Right lobe of liver (tissue), 6 donors: ENCODE measurements around the gene SPINT1. TPM values are rescaled to one million over a fixed set of nuclear protein-coding genes. Genes with fewer than 3 reads are reported as not detected.

Source experiments
- ATAC-seq, 4 donors: fragments of 200-7000 bp; cut with Tn5 transposase; one replicate each; pipeline ENCODE4 v1.9.1; 2020; ENCODE audit warnings: mild to moderate bottlenecking in 4 of 4, moderate library complexity in 4 of 4
- DNase-seq, 3 donors: peaks; one replicate each; pipeline ENCODE4 v3.0.0-alpha.2; 2020
- H3K27ac ChIP-seq, 3 donors: fragments of 200-600 bp; one replicate each; pipeline ENCODE4 v1.8.0; 2022
- H3K27me3 ChIP-seq, 2 donors: fragments of 200-600 bp; one replicate each; pipeline ENCODE4 v1.8.0; 2022
- H3K36me3 ChIP-seq, 4 donors: fragments of 200-600 bp; sonication (generic) in 1 of 4; one replicate each; pipeline versions ENCODE4 v1.5.1 to v1.8.0; 2017 to 2022; ENCODE audit warnings: control low read depth in 1 of 4
- H3K4me1 ChIP-seq, 4 donors: fragments of 200-600 bp; sonication (generic) in 1 of 4; one replicate each; pipeline versions ENCODE4 v1.5.1 to v1.8.0; 2017 to 2022; ENCODE audit warnings: control low read depth in 1 of 4
- H3K4me3 ChIP-seq, 3 donors: fragments of 200-600 bp; one replicate each; pipeline ENCODE4 v1.8.0; 2022
- H3K9me3 ChIP-seq, 4 donors: fragments of 200-600 bp; sonication (generic) in 1 of 4; one replicate each; pipeline versions ENCODE4 v1.5.1 to v1.8.0; 2017 to 2022; ENCODE audit warnings: control low read depth in 1 of 4
- CTCF ChIP-seq, 4 donors: fragments of 200-600 bp in 3 of 4; fragments of 450-650 bp in 1 of 4; IDR thresholded peaks; one replicate each; pipeline versions ENCODE4 v1.5.1 to v1.8.0; 2016 to 2022; ENCODE audit warnings: antibody characterized with exemption in 4 of 4, mild to moderate bottlenecking in 2 of 4
- POLR2A ChIP-seq: fragments of 450-650 bp; IDR thresholded peaks from one replicate; pipeline ENCODE4 v1.6.1; 2017; ENCODE audit warnings: antibody characterized with exemption, mild to moderate bottlenecking
- WGBS: methylation state at CpG from one replicate; pipeline ENCODE4 v1.1.6; 2018; ENCODE audit warnings: low coverage, low lambda C conversion rate; ENCODE audit not compliant: insufficient coverage; ENCODE audit errors: missing lambda C conversion rate; 5-methylcytosine and 5-hydroxymethylcytosine counted together
- intact Hi-C, 2 donors: fragments of 100-400 bp; cut with DNase I; formaldehyde crosslinking; loops; one replicate each; pipeline versions ENCODE4 v1.11.2 to v1.14.1; 2022
- total RNA-seq, 6 experiments: library from RNA; depleted of rRNA in 2 of 6; stranded (reverse); fragments of >200 nt in 2 of 6; fragmentation: NEBNext Ultra II Directional in 3 of 6; extraction: Animal tissue kit (Norgen Biotek cat#: 25700) in 3 of 6; gene quantifications; one replicate each; pipeline versions ENCODE4 v1.1.0 to v1.2.4, GENCODE V29; 2016 to 2023
- donor health status: DM: no; HTN: yes; CAD: no.
- donor health status: DM: no; HTN: no; CAD: no.
- donor health status: DM: no; HTN: no; CAD: no.
- donor health status: DM: no; HTN: yes; CAD: no.
- donor health status: DM: no; HTN: yes; CAD: no.

Gene SPINT1
- total RNA-seq, 6 experiments from 2014 or later = 1.1 to 7.9 (median 3.0) TPM

- Histone ChIP-seq H3K4me3 (no peak overlapping the region), H3K9me3 (no peaks in the 10 kb centered on the region), H3K27ac (no peak overlapping the region), H3K27me3 (no peaks in the 10 kb centered on the region), H3K36me3 (no peaks in the 10 kb centered on the region), H3K4me1 (no peaks in the 10 kb centered on the region)
- DNase-seq = peak in 1 of 3 donors; percentile 25
- TF ChIP-seq POLR2A = no peak
- TF ChIP-seq CTCF (IDR thresholded peaks at IDR 0.05) = no peak
- intact Hi-C loops = no loop called here
- ATAC-seq = no peak
- WGBS = 57% methylated on average over 3 of the region's 4 CpGs
Measured at GRCh38 chr15:40863660-40864270, 19.9 kb downstream of the SPINT1 start.

GRCh38 chr15:40867199-40867598 is 23.4 kb downstream of the SPINT1 start:
- Histone ChIP-seq H3K27me3 (no peaks in the 10 kb centered on the region), H3K4me3 (no peak overlapping the region), H3K36me3 (no peaks in the 10 kb centered on the region), H3K4me1 (no peaks in the 10 kb centered on the region), H3K9me3 (no peaks in the 10 kb centered on the region), H3K27ac (no peak overlapping the region)
- 86% methylated on average over 4 of the region's 4 CpGs for WGBS
- ATAC-seq (no peak), DNase-seq (peak in 1 of 3 donors; percentile 3)
- TF ChIP-seq POLR2A = no peak
- no peak for TF ChIP-seq CTCF (IDR thresholded peaks at IDR 0.05)
- intact Hi-C loops = no loop called here

- Histone ChIP-seq H3K9me3 (no peaks in the 10 kb centered on the region), H3K27me3 (no peaks in the 10 kb centered on the region), H3K4me1 (peaks cover 0 to 12% (median 0%) of the 10 kb centered on the region in 4 donors), H3K4me3 (no peak overlapping the region), H3K27ac (no peak overlapping the region), H3K36me3 (no peaks in the 10 kb centered on the region)
- WGBS = 56% methylated on average over 3 of the region's 5 CpGs
- DNase-seq (peak in 1 of 3 donors; percentile 13), ATAC-seq (no peak)
- intact Hi-C loops = no loop called here
- no peak for TF ChIP-seq POLR2A
- TF ChIP-seq CTCF (IDR thresholded peaks at IDR 0.05) = no peak
Measured at GRCh38 chr15:40869686-40870085, 25.8 kb downstream of the SPINT1 start.

- ATAC-seq (no peak), DNase-seq (peak in 1 of 3 donors; percentile 14)
- Histone ChIP-seq H3K4me1 (peaks cover 0 to 12% (median 0%) of the 10 kb centered on the region in 4 donors), H3K27ac (no peak overlapping the region), H3K9me3 (no peaks in the 10 kb centered on the region), H3K27me3 (no peaks in the 10 kb centered on the region), H3K36me3 (no peaks in the 10 kb centered on the region), H3K4me3 (no peak overlapping the region)
- no CpG with 5 or more reads among the region's 1 CpG for WGBS
- intact Hi-C loops = no loop called here
- TF ChIP-seq POLR2A = no peak
Measured at GRCh38 chr15:40870716-40871115, 26.9 kb downstream of the SPINT1 start.

GRCh38 chr15:40871749-40872617 is 28.1 kb downstream of the SPINT1 start:
- TF ChIP-seq POLR2A (no peak), CTCF (IDR thresholded peaks at IDR 0.05) (no peak)
- 86% methylated on average over 8 of the region's 13 CpGs for WGBS
- Histone ChIP-seq H3K27ac (no peak overlapping the region), H3K27me3 (no peaks in the 10 kb centered on the region), H3K36me3 (no peaks in the 10 kb centered on the region), H3K9me3 (no peaks in the 10 kb centered on the region), H3K4me1 (peaks cover 0 to 12% (median 0%) of the 10 kb centered on the region in 4 donors), H3K4me3 (no peak overlapping the region)
- ATAC-seq (peak in 2 of 4 donors; percentile 17 to 25), DNase-seq (peak in 1 of 3 donors; percentile 39)
- intact Hi-C loops = no loop called here
